DND-41 (cell line): ENCODE data around the gene NXN.

Source experiments
- CTCF ChIP-seq: IDR thresholded peaks from 2 replicates; pipeline ENCODE4 v1.5.1; 2012; ENCODE audit warnings: borderline replicate concordance, low read length, moderate library complexity, mild to moderate bottlenecking; ENCODE audit not compliant: poor library complexity, severe bottlenecking; ENCODE audit errors: extremely low read depth
- EZH2 ChIP-seq: IDR thresholded peaks from 3 replicates; pipeline ENCODE4 v1.6.1; 2012; ENCODE audit warnings: borderline replicate concordance, low read depth, mild to moderate bottlenecking, moderate library complexity, low read length, inconsistent platforms; ENCODE audit not compliant: severe bottlenecking

- TF ChIP-seq CTCF (no peak), EZH2 (no peak)
Measured at GRCh38 chr17:848402-848801, 131.2 kb downstream of the NXN start.
